ENCODE measurements around the gene RAMACL. TPM values are rescaled to one million over a fixed set of nuclear protein-coding genes. Genes with fewer than 3 reads are reported as not detected.
A peak's percentile ranks its signal among the peaks of the same experiment; 100 is the strongest.

RAMACL gene
- total RNA-seq, 1 experiment from 2014 or later, result 0.28 TPM

- peak overlapping the region in 1 of 3 experiments; percentile 27; a peak in 1 of 7 replicates for H3K27ac Mint-ChIP-seq
These were observed 4.5 kb upstream of the RAMACL start for GRCh38 chr6:166591026-166591425.

More at GRCh38 chr6:166591026-166591425, 4.5 kb upstream of the RAMACL start:
- H3K4ac ChIP-seq (ENCODE audit: low read depth, low read length), result no peak overlapping the region
- no peak overlapping the region for H2BK20ac ChIP-seq (ENCODE audit: low read depth, low read length, poor library complexity, severe bottlenecking)
- H3K79me1 ChIP-seq (ENCODE audit: insufficient read depth, low read depth, low read length, poor library complexity, severe bottlenecking), result peaks cover 2% of the 10 kb centered on the region
- no peaks in the 10 kb centered on the region for H3K27me3 ChIP-seq (ENCODE audit: insufficient read depth, low read length)
- no peaks in the 10 kb centered on the region for H3K9me3 Mint-ChIP-seq
- no peak overlapping the region for H2BK15ac ChIP-seq (ENCODE audit: low read depth, low read length)
- H3K36me3 Mint-ChIP-seq (ENCODE audit: insufficient read depth in 1 of 3, low read depth in 3 of 3), result no peaks in the 10 kb centered on the region
- H3K14ac ChIP-seq (ENCODE audit: insufficient read depth, low read length), result no peak overlapping the region; the same call in 1 of the 2 replicates
- no peak for TF ChIP-seq CTCF (conservative IDR thresholded peaks at IDR 0.05)
- no peaks in the 10 kb centered on the region for H3K23me2 ChIP-seq (ENCODE audit: insufficient read length, low read depth, low read length, poor library complexity, severe bottlenecking)
- H3K9ac ChIP-seq (ENCODE audit: extremely low read depth, insufficient read length, low read length), result no peak overlapping the region
- no peak overlapping the region for H2AFZ ChIP-seq (ENCODE audit: low read length)
- WGBS (ENCODE audit: extremely low coverage, insufficient read length, low lambda C conversion rate), result no CpG with 5 or more reads among the region's 11 CpGs
- no peak overlapping the region for H2BK5ac ChIP-seq (ENCODE audit: insufficient read length, low read length)
- no peak for DNase-seq
- no peak overlapping the region for H3T11ph ChIP-seq (ENCODE audit: low read length)
- no peak overlapping the region for H4K8ac ChIP-seq (replicated peaks; ENCODE audit: insufficient read length, low read depth, low read length)
- H2BK120ac ChIP-seq (ENCODE audit: low read depth, low read length, poor library complexity, severe bottlenecking), result no peak overlapping the region
- H3K27me3 Mint-ChIP-seq (ENCODE audit: low read depth), result no peaks in the 10 kb centered on the region
- peaks cover 21 to 24% of the 10 kb centered on the region in 2 experiments for H3K4me1 Mint-ChIP-seq
- no peak overlapping the region for H4K91ac ChIP-seq (ENCODE audit: insufficient read length, low read depth, low read length)
- no peak overlapping the region for H3K23ac ChIP-seq (ENCODE audit: insufficient read length, low read depth, low read length)
- H3K9me3 ChIP-seq (ENCODE audit: control insufficient read depth, low read depth, low read length), result no peaks in the 10 kb centered on the region
- H4K20me1 ChIP-seq (ENCODE audit: control insufficient read depth, insufficient read depth, insufficient read length), result no peaks in the 10 kb centered on the region
- no peak overlapping the region for H3K27ac ChIP-seq (ENCODE audit: insufficient read length, low read depth, low read length)
- H3K4me3 Mint-ChIP-seq, result no peak overlapping the region
- H3K18ac ChIP-seq (ENCODE audit: insufficient read length, low read depth, low read length), result no peak overlapping the region
- no peak overlapping the region for H4K5ac ChIP-seq (ENCODE audit: insufficient read length, low read depth, low read length)
- no peaks in the 10 kb centered on the region for H3K4me1 ChIP-seq (ENCODE audit: insufficient read depth, low read length)
- H3K4me2 ChIP-seq (ENCODE audit: insufficient read depth, insufficient read length, low read length), result no peak overlapping the region
- H3K79me2 ChIP-seq (ENCODE audit: insufficient read depth, low read length), result 0 out of 2 replicates have a peak, but pooled peaks cover 2% of the 10 kb centered on the region
- H2BK12ac ChIP-seq (ENCODE audit: insufficient read length, low read depth, low read length), result no peak overlapping the region
- H2AK5ac ChIP-seq (ENCODE audit: insufficient read length, low read length), result no peak overlapping the region
- H3K56ac ChIP-seq (ENCODE audit: insufficient read length, low read depth, low read length), result no peak overlapping the region

Measured in H9 (cell line).